Measurements from ENCODE around the gene PKHD1.

DNA sequence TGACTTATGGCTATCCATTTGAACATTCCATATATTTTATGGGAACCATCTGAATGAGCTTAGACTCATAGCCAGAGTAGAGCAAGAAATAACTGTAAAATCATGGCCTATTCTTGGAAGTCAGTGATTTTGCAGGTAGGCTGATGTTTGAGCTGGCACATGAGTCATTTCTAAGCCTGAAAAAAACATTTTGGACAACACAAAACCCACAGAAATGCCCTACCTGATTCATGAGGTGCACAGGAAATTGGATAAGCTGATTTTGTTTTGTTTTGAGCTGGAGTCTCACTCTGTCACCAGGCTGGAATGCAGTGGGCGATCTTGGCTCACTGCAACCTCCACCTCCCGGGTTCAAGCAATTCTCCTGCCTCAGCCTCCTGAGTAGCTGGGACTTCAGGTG lies 443.0 kb downstream of the PKHD1 start:
- TF ChIP-seq, protein P1, sequence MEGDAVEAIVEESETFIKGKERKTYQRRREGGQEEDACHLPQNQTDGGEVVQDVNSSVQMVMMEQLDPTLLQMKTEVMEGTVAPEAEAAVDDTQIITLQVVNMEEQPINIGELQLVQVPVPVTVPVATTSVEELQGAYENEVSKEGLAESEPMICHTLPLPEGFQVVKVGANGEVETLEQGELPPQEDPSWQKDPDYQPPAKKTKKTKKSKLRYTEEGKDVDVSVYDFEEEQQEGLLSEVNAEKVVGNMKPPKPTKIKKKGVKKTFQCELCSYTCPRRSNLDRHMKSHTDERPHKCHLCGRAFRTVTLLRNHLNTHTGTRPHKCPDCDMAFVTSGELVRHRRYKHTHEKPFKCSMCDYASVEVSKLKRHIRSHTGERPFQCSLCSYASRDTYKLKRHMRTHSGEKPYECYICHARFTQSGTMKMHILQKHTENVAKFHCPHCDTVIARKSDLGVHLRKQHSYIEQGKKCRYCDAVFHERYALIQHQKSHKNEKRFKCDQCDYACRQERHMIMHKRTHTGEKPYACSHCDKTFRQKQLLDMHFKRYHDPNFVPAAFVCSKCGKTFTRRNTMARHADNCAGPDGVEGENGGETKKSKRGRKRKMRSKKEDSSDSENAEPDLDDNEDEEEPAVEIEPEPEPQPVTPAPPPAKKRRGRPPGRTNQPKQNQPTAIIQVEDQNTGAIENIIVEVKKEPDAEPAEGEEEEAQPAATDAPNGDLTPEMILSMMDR (conservative IDR thresholded peaks at IDR 0.05; ENCODE audit: low read depth, low read length), result no peak
- no peak for TF ChIP-seq EZH2 (IDR thresholded peaks at IDR 0.05; ENCODE audit: borderline replicate concordance, low read depth, low read length, poor library complexity, severe bottlenecking)
